CD4-positive, alpha-beta T cell treated with Interleukin-10 for 1 hour (primary cell): ENCODE data around the gene DTX4.
A peak's percentile ranks its signal among the peaks of the same experiment; 100 is the strongest.

ENCODE experiments used
- DNase-seq: peaks from one replicate; pipeline ENCODE4 v3.0.0-alpha.2; 2020

Gene DTX4

GRCh38 chr11:59221441-59221840 lies 49.5 kb downstream of the DTX4 start:
- no peak for DNase-seq

DNA sequence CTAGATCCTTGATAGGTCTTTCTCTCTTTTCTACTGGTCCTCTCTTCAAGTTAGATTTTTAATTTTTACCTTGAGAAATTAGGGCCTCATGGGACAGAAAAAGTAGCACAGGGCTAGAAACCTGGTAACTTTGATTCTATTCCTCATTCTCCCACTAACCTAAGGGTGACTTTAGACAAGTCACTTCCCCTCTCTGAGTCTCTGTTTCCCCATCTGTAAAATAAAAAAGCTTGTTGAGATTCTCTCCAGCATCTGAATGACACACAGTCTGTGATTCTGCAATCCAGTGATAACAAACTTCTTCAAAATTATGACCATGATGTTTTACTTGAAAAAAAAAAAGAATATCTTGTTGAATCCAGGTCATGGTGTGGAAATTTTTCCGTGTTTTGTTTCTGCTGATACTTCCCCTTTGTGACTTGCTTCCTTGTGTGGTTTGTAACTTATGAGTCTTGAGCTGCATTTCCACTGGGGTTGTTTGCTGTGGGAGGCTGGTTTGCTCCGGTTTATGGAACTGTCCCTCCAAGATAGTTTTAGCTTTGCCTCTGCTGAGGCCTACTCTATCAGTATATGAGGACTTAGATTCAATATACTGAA lies 50.6 kb downstream of the DTX4 start:
- peak; percentile 8 for DNase-seq

DNA sequence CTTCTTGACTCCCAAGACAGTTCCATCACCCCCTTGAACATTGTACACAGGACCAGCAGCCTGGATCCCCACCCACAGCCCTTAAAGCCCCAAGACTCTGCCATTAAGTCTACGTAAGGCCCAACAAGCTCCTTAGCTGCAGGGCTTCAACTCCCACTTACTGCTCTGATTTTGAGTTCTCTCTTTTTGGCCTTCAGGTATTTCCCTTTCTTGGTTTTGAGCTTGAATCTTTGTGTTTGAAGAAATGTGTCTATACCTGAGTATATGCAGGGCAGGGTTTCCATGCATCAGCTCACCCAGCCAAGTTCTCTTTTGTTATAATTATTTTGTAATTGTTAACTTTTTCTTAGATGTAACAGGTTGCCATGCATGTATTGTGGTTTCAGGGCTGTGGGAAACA lies 51.2 kb downstream of the DTX4 start:
- no peak for DNase-seq

- DNase-seq, result no peak
These were observed 51.7 kb downstream of the DTX4 start for GRCh38 chr11:59223611-59224010.

DNA sequence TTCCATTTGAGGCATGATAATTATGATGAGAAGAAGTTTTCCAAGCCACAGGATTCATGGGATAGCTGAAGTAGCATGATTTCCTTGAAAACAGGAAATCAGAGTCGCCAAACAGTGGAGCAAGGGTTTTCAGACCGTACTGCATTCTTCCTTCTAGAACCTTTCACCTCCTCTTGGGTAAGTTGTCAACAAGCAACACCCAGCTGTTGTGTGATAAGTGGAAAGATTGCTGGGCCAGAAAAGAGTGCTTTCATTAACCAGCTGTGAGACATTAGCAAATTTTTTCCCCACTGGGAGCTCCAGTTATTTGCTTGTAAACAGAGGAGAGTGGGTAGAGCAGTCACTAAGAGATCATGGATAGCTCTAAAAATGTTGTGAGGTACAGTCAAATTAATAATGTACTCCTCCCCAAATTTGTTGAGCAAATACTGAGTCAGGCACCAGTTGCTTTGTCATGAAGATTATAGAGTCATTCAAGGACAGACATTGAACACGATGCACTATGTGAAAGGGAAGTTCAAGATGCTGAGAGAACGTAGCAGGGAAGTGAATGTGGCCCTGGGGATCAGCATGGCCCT lies 52.5 kb downstream of the DTX4 start:
- no peak for DNase-seq

DNA sequence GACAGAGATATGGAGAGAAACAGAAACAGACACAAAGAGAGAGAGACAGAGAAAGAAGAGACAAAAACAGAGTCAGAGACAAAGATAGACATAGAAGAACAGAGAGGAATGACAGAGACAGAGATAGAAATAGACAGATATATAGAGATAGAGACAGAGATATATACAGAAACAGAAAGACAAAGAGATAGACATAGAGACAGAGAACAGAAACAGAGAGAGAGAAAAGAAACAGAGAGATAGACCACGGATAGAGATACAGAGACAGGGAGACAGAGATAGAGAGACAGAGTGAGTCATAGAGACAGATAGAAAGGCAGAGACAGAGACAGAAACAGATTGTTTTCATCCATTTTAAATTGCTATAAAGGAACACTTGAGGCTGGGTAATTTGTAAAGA lies 53.1 kb downstream of the DTX4 start:
- no peak for DNase-seq

GRCh38 chr11:59226396-59226795 lies 54.5 kb downstream of the DTX4 start:
- no peak for DNase-seq

- no peak for DNase-seq
These were observed 68.4 kb downstream of the DTX4 start for GRCh38 chr11:59240322-59240721.

DNA sequence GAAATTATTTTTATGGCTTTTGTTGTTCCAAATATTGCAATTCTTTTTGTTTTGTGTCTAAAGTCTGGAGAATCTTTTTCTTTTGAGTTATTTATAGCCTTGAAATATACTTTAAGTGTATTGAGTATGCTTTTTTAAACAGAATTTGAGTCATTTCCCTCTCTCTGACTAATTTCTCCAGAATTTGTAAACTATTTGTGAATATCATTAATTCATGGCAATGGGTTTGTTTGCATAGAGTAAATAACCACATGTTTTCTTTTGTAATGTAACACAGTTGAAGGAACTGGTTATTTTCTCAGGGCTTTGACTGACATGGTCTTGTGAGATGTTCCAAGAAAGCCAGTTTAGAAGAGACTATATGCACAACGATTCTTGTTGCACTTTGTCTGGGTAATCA lies 71.7 kb downstream of the DTX4 start:
- no peak for DNase-seq

DNA sequence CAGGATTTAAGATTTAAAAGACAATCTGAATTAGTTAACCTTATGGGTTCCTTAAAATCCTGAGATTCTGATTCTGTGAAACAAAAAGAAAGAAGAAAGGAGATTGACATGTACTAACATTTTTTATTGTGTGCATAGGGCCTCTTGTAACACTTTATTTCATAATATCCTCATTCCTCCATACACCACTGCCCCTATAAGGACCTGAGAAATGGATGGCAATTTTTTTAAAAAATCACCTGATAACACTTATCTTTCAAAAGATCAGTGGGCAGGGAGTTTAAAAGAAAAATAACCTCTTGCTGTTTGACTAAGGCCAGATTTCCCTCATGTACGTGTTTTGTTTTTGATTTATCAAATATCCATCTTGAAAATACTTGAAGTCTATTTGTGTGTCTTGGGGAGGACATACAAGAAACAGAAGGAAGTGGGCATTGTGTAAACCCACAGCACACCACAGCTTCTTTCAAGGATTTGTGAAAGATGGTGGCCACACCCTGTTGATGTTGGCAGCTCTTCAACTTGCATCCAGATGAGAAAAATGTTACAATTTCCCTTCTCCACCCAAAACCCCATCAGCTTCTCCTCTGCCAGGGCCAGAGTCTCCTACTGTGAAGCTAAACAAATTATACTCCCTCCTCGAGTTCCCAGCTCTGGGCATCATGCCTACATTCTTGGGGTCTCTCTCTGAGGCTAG lies 75.7 kb downstream of the DTX4 start:
- peak; percentile 13 for DNase-seq

DNA sequence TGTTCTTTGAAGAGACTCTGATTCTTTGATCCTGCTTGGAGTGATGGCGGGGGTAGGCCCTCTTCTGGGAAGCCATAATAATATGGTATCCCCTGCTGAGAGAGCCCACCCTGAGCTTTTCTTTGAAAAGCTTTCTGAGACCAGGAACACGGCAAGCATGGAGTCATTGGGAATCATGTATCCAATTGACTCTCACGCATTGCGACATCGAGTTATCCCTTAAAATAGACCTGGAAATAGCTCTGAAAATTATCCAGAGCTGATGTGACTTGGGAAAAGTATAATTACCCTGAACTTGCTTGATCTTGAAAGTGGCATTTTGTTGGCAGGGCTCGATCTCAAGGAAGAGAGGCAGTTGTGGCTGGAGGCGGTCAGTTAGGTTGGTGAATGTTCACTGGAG lies 77.6 kb downstream of the DTX4 start:
- no peak for DNase-seq

DNA sequence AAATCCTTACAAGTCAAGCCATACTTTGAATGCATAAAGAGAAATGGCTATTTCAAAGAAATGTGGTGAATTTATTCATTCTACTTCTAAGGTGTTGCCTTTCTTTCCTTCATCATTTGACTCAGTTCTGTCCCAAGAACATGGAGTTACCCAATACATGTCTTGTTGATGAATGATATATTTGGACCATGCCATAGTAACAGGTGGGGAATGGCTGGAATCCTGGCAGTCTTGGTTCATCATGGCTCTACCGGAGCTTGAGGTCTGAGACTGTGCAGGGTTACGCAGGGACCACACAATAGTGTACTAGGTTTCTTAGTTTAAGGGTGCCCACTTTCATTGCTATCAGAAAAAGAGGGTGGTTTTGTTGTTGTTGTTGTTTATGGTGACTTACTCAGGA lies 81.1 kb downstream of the DTX4 start:
- DNase-seq, result no peak

DNA sequence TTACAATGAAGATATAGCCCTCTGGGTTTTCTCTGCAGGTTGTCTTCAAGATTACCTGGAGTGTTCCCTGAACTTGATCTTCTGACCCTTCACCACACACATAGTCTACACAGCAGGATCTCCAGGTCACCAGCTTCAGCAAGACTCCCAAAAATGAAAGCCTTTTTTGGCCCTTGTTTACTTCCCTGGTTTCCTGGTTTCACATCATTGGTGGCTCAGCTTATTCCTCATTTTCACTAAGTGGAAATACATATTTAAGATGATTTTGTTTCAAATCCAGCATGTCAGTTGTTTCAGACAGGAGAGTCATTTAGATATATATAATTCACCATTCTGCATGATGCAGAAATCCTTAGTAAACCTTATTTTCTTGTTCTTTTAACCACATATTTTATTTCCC lies 82.4 kb downstream of the DTX4 start:
- DNase-seq, result no peak

GRCh38 chr11:59255281-59255680 lies 83.3 kb downstream of the DTX4 start:
- no peak for DNase-seq
